PC-3 (cell line): ENCODE data around the gene TRPC4AP.

ENCODE experiments used
- CTCF ChIP-seq: fragments of 300-600 bp; sonication (generic); conservative IDR thresholded peaks from 2 replicates; pipeline ENCODE4 v1.5.1; 2017; ENCODE audit warnings: antibody characterized with exemption, low read depth, mild to moderate bottlenecking, low read length
- EZH2phosphoT487 ChIP-seq: fragments of 300-600 bp; sonication (generic); IDR thresholded peaks from 2 replicates; pipeline ENCODE4 v1.6.1; 2018; ENCODE audit warnings: mild to moderate bottlenecking, antibody characterized with exemption, low read length, borderline replicate concordance

DNA sequence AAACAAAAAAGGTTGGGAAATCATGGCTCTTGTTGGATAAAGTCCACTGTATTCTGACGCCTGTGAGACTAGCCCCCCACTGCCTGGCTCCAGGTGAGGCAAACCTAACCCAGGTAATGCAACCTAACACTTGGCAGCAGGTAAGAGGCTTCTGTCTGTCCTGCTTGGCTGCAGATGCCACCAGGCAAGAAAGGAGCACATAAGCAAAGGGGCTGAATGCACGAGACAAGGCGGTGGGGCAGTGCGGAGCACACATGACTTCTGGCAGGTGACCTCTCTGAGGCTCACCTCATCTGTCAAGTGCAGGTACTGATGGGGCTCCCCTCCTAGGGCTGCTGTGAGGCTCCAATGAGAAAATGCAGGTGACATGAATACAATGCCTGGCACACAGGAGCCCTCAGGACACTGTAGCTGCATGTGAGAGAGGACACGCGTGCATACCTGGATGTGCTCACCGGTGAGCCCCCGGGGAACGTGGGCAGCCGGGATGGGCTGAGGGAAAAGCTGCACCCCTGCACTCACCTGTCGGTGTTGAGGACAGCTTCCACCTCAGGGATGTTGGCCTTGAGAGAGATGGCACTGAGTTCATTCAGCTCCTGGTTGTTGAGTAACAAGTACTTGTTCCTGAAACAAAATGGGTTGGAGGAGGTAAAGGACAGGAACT lies 82.8 kb downstream of the TRPC4AP start:
- TF ChIP-seq CTCF (no peak), EZH2phosphoT487 (no peak)
